H9 (cell line): ENCODE data around the gene MRPS6. TPM values are rescaled to one million over a fixed set of nuclear protein-coding genes. Genes with fewer than 3 reads are reported as not detected.

Experiments used
- DNase-seq: peaks from one replicate; pipeline ENCODE4 v3.0.0-alpha.2; 2017
- H2AFZ ChIP-seq: one replicate; pipeline ENCODE4 v1.6.1; 2013; ENCODE audit warnings: mild to moderate bottlenecking, low read length, control low read depth, moderate library complexity
- H2AK5ac ChIP-seq: 2 replicates; pipeline ENCODE4 v1.6.1; 2013; ENCODE audit warnings: low read length, control low read depth, mixed read lengths; ENCODE audit not compliant: insufficient read length
- H2BK120ac ChIP-seq: one replicate; pipeline ENCODE4 v1.6.1; 2013; ENCODE audit warnings: low read depth, mild to moderate bottlenecking, low read length, control low read depth, inconsistent platforms; ENCODE audit not compliant: poor library complexity, severe bottlenecking
- H2BK12ac ChIP-seq: 2 replicates; pipeline ENCODE4 v1.6.1; 2013; ENCODE audit warnings: low read length, control low read depth, mixed read lengths, low read depth; ENCODE audit not compliant: insufficient read length
- H2BK15ac ChIP-seq: 2 replicates; pipeline ENCODE4 v1.6.1; 2013; ENCODE audit warnings: low read depth, low read length, control low read depth
- H2BK20ac ChIP-seq: one replicate; pipeline ENCODE4 v1.6.1; 2013; ENCODE audit warnings: low read depth, mild to moderate bottlenecking, low read length, control low read depth, inconsistent platforms; ENCODE audit not compliant: poor library complexity, severe bottlenecking
- H2BK5ac ChIP-seq: 2 replicates; pipeline ENCODE4 v1.6.1; 2013; ENCODE audit warnings: low read length, control low read depth, mixed read lengths; ENCODE audit not compliant: insufficient read length
- H3K14ac ChIP-seq: 2 replicates; pipeline ENCODE4 v1.6.1; 2013; ENCODE audit warnings: low read length, control low read depth; ENCODE audit not compliant: insufficient read depth
- H3K18ac ChIP-seq: 2 replicates; pipeline ENCODE4 v1.6.1; 2013; ENCODE audit warnings: low read depth, mild to moderate bottlenecking, mixed read lengths, low read length, control low read depth; ENCODE audit not compliant: insufficient read length
- H3K23ac ChIP-seq: 2 replicates; pipeline ENCODE4 v1.6.1; 2013; ENCODE audit warnings: low read length, control low read depth, mixed read lengths, low read depth; ENCODE audit not compliant: insufficient read length
- H3K23me2 ChIP-seq: 2 replicates; pipeline ENCODE4 v1.6.1; 2013; ENCODE audit warnings: low read depth, mild to moderate bottlenecking, mixed read lengths, low read length, control low read depth; ENCODE audit not compliant: insufficient read length, poor library complexity, severe bottlenecking
- H3K27ac ChIP-seq: 2 replicates; pipeline ENCODE4 v1.5.1; 2013; ENCODE audit warnings: low read length, control low read depth, mixed read lengths, low read depth; ENCODE audit not compliant: insufficient read length
- H3K27me3 ChIP-seq: 2 replicates; pipeline ENCODE4 v1.6.1; 2013; ENCODE audit warnings: low read length, control low read depth, inconsistent platforms; ENCODE audit not compliant: insufficient read depth
- H3K4ac ChIP-seq: 2 replicates; pipeline ENCODE4 v1.6.1; 2013; ENCODE audit warnings: low read depth, mild to moderate bottlenecking, control low read depth, inconsistent platforms, low read length, moderate library complexity
- H3K4me1 ChIP-seq: 2 replicates; pipeline ENCODE4 v1.6.1; 2013; ENCODE audit warnings: low read length, control low read depth, inconsistent platforms; ENCODE audit not compliant: insufficient read depth
- H3K4me2 ChIP-seq: 2 replicates; pipeline ENCODE4 v1.6.1; 2013; ENCODE audit warnings: low read length, control low read depth, mixed read lengths; ENCODE audit not compliant: insufficient read length, insufficient read depth
- H3K56ac ChIP-seq: 2 replicates; pipeline ENCODE4 v1.6.1; 2013; ENCODE audit warnings: low read depth, mild to moderate bottlenecking, mixed read lengths, low read length, control low read depth; ENCODE audit not compliant: insufficient read length
- H3K79me1 ChIP-seq: 2 replicates; pipeline ENCODE4 v1.6.1; 2013; ENCODE audit warnings: low read depth, mild to moderate bottlenecking, moderate library complexity, low read length, control low read depth, inconsistent platforms; ENCODE audit not compliant: insufficient read depth, poor library complexity, severe bottlenecking
- H3K79me2 ChIP-seq: 2 replicates; pipeline ENCODE4 v1.6.1; 2013; ENCODE audit warnings: low read length, control low read depth, inconsistent platforms; ENCODE audit not compliant: insufficient read depth
- H3K9ac ChIP-seq: 2 replicates; pipeline ENCODE4 v1.6.1; 2013; ENCODE audit warnings: low read length, control low read depth, mixed read lengths; ENCODE audit not compliant: insufficient read length; ENCODE audit errors: extremely low read depth
- H3K9me3 ChIP-seq: one replicate; pipeline ENCODE4 v1.6.1; 2013; ENCODE audit warnings: low read depth, low read length, inconsistent platforms; ENCODE audit not compliant: control insufficient read depth
- H3T11ph ChIP-seq: one replicate; pipeline ENCODE4 v1.6.1; 2013; ENCODE audit warnings: mild to moderate bottlenecking, low read length, control low read depth, inconsistent platforms
- H4K20me1 ChIP-seq: one replicate; pipeline ENCODE4 v1.6.1; 2013; ENCODE audit not compliant: control insufficient read depth, insufficient read length, insufficient read depth
- H4K5ac ChIP-seq: 2 replicates; pipeline ENCODE4 v1.6.1; 2013; ENCODE audit warnings: low read depth, mild to moderate bottlenecking, mixed read lengths, low read length, control low read depth; ENCODE audit not compliant: insufficient read length
- H4K8ac ChIP-seq: replicated peaks from 2 replicates; pipeline ENCODE4 v1.6.1; 2013; ENCODE audit warnings: low read length, control low read depth, mixed read lengths, low read depth; ENCODE audit not compliant: insufficient read length
- H4K91ac ChIP-seq: 2 replicates; pipeline ENCODE4 v1.6.1; 2013; ENCODE audit warnings: low read depth, mild to moderate bottlenecking, moderate library complexity, mixed read lengths, low read length, control low read depth; ENCODE audit not compliant: insufficient read length
- H3K27ac Mint-ChIP-seq, 3 experiments: 2 replicates in 2 of 3; 3 replicates in 1 of 3; pipeline ENCODE4 v1.8.0; 2020 to 2021; ENCODE audit warnings: mixed read lengths in 3 of 3, mild to moderate bottlenecking in 1 of 3, moderate library complexity in 1 of 3
- H3K27me3 Mint-ChIP-seq: 2 replicates; pipeline ENCODE4 v1.8.0; 2021; ENCODE audit warnings: low read depth, mild to moderate bottlenecking, moderate library complexity, mixed read lengths
- H3K36me3 Mint-ChIP-seq, 3 experiments: 2 replicates in 2 of 3; 3 replicates in 1 of 3; pipeline ENCODE4 v1.8.0; 2020 to 2021; ENCODE audit warnings: low read depth in 3 of 3, mixed read lengths in 3 of 3; ENCODE audit not compliant: insufficient read depth in 1 of 3
- H3K4me1 Mint-ChIP-seq, 2 experiments: 2 replicates each; pipeline ENCODE4 v1.8.0; 2020; ENCODE audit warnings: mixed read lengths in 2 of 2
- H3K4me3 Mint-ChIP-seq, 2 experiments: 2 replicates in 1 of 2; 3 replicates in 1 of 2; pipeline ENCODE4 v1.8.0; 2020 to 2021; ENCODE audit warnings: mild to moderate bottlenecking in 2 of 2, mixed read lengths in 2 of 2, moderate library complexity in 1 of 2
- H3K9me3 Mint-ChIP-seq, 2 experiments: 2 replicates in 1 of 2; 3 replicates in 1 of 2; pipeline ENCODE4 v1.8.0; 2020; ENCODE audit warnings: mild to moderate bottlenecking in 2 of 2, mixed read lengths in 2 of 2, moderate library complexity in 1 of 2
- WGBS: extraction: QIAGEN DNeasy Blood & Tissue Kit; methylation state at CpG from one replicate; pipeline ENCODE4 v1.1.7; 2013; ENCODE audit warnings: missing lambda C conversion rate, low lambda C conversion rate, mixed read lengths; ENCODE audit not compliant: insufficient read length; ENCODE audit errors: extremely low coverage; 5-methylcytosine and 5-hydroxymethylcytosine counted together
- total RNA-seq: library from RNA; stranded (reverse); gene quantifications from 2 replicates; pipeline ENCODE4 v1.2.1, GENCODE V29; 2021
- TF ChIP-seq, protein P1 (sequence below): fragments of 200-600 bp; sonication (generic); conservative IDR thresholded peaks from 3 replicates; pipeline ENCODE4 v1.8.0; 2021; ENCODE audit warnings: antibody characterized with exemption, mild to moderate bottlenecking

The MRPS6 gene
- total RNA-seq, 1 experiment from 2014 or later, result 83.2 TPM

DNA sequence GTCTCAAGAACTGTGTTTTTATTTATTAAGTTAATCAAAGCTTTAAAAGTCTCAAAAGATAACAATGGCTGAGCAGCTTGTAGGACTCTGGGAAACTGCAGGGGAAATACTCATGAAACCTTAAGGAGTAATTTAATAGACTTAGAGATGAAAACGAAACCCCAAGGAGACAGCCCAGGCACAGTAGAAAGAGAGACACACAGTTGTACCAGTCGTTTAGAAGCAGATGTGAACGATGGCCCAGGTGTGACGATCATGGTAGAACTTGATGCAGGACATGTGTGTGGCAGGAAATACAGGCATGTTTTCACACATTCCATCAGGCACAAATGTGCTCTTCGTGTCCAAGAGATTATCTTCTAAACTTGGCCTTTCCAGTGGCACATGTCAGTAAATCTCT is 21.2 kb upstream of the MRPS6 start:
- no CpG with 5 or more reads among the region's 5 CpGs for WGBS
- Histone ChIP-seq H4K20me1 (no peaks in the 10 kb centered on the region), H3K4me2 (no peak overlapping the region), H3K27ac (no peak overlapping the region), H3K27me3 (no peaks in the 10 kb centered on the region), H4K91ac (no peak overlapping the region), H3K56ac (no peak overlapping the region), H2BK5ac (no peak overlapping the region), H4K5ac (no peak overlapping the region), H3K9me3 (no peaks in the 10 kb centered on the region), H3K4me1 (no peaks in the 10 kb centered on the region), H3K23ac (no peak overlapping the region), H3K79me2 (no peaks in the 10 kb centered on the region), H4K8ac (no peak overlapping the region), H2AFZ (no peak overlapping the region), H2BK15ac (no peak overlapping the region), H3T11ph (no peak overlapping the region), H2BK20ac (no peak overlapping the region), H2BK12ac (no peak overlapping the region), H3K14ac (no peak overlapping the region), H3K18ac (no peak overlapping the region), H2AK5ac (no peak overlapping the region), H3K23me2 (no peaks in the 10 kb centered on the region), H2BK120ac (no peak overlapping the region), H3K4ac (no peak overlapping the region), H3K79me1 (no peaks in the 10 kb centered on the region), H3K9ac (no peak overlapping the region)
- DNase-seq, result no peak
- Mint-ChIP-seq H3K4me3 (no peak overlapping the region), H3K36me3 (no peaks in the 10 kb centered on the region), H3K4me1 (no peaks in the 10 kb centered on the region), H3K27ac (no peak overlapping the region), H3K27me3 (no peaks in the 10 kb centered on the region), H3K9me3 (no peaks in the 10 kb centered on the region)
- TF ChIP-seq, protein P1, sequence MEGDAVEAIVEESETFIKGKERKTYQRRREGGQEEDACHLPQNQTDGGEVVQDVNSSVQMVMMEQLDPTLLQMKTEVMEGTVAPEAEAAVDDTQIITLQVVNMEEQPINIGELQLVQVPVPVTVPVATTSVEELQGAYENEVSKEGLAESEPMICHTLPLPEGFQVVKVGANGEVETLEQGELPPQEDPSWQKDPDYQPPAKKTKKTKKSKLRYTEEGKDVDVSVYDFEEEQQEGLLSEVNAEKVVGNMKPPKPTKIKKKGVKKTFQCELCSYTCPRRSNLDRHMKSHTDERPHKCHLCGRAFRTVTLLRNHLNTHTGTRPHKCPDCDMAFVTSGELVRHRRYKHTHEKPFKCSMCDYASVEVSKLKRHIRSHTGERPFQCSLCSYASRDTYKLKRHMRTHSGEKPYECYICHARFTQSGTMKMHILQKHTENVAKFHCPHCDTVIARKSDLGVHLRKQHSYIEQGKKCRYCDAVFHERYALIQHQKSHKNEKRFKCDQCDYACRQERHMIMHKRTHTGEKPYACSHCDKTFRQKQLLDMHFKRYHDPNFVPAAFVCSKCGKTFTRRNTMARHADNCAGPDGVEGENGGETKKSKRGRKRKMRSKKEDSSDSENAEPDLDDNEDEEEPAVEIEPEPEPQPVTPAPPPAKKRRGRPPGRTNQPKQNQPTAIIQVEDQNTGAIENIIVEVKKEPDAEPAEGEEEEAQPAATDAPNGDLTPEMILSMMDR, result no peak
